Parathyroid adenoma (tissue), 2 donors: ENCODE measurements around the gene MEI4.

Source experiments
- H2AFZ ChIP-seq: fragments of 300-600 bp; sonication (generic); one replicate; pipeline ENCODE4 v1.7.0; 2017; ENCODE audit warnings: antibody characterized with exemption, mild to moderate bottlenecking
- H3K27ac ChIP-seq: fragments of 300-600 bp; sonication (generic); one replicate; pipeline ENCODE4 v1.7.0; 2017
- H3K27me3 ChIP-seq: fragments of 300-600 bp; sonication (generic); one replicate; pipeline ENCODE4 v1.7.0; 2017; ENCODE audit warnings: low read length; ENCODE audit not compliant: control insufficient read depth, insufficient read depth
- H3K36me3 ChIP-seq: fragments of 300-600 bp; sonication (generic); one replicate; pipeline ENCODE4 v1.7.0; 2017; ENCODE audit warnings: low read length; ENCODE audit not compliant: control insufficient read depth, insufficient read depth
- H3K4me1 ChIP-seq: fragments of 300-600 bp; sonication (generic); one replicate; pipeline ENCODE4 v1.7.0; 2017; ENCODE audit warnings: control low read depth
- H3K4me2 ChIP-seq: fragments of 300-600 bp; sonication (generic); one replicate; pipeline ENCODE4 v1.7.0; 2017; ENCODE audit warnings: low read length
- H3K4me3 ChIP-seq: fragments of 300-600 bp; sonication (generic); one replicate; pipeline ENCODE4 v1.7.0; 2017; ENCODE audit warnings: low read depth, low read length
- H3K79me2 ChIP-seq: fragments of 300-600 bp; sonication (generic); one replicate; pipeline ENCODE4 v1.7.0; 2017; ENCODE audit warnings: control low read depth
- H3K9ac ChIP-seq: fragments of 300-600 bp; sonication (generic); one replicate; pipeline ENCODE4 v1.7.0; 2017; ENCODE audit warnings: mild to moderate bottlenecking
- H3K9me3 ChIP-seq: fragments of 300-600 bp; sonication (generic); one replicate; pipeline ENCODE4 v1.7.0; 2017; ENCODE audit warnings: low read length; ENCODE audit not compliant: control insufficient read depth
- CTCF ChIP-seq: fragments of 300-600 bp; sonication (generic); IDR thresholded peaks from one replicate; pipeline ENCODE4 v1.7.0; 2017; ENCODE audit warnings: antibody characterized with exemption, mild to moderate bottlenecking
- donor health status: primary hyperparathyroidism.

Gene MEI4

GRCh38 chr6:77652739-77653138, at the start of gene MEI4:
MEI4 (plus strand) TSS chr6:77653039; CDS start chr6:77690672, 37,633 bp downstream.
- no peak for TF ChIP-seq CTCF
- no peaks in the 10 kb centered on the region for H3K36me3 ChIP-seq
- no peaks in the 10 kb centered on the region for H3K4me1 ChIP-seq
- no peak within 1 kb of the TSS for H3K4me3 ChIP-seq
- no peaks in the 10 kb centered on the region for H3K79me2 ChIP-seq
- no peaks in the 10 kb centered on the region for H3K27me3 ChIP-seq
- no peak within 1 kb of the TSS for H2AFZ ChIP-seq
- H3K27ac ChIP-seq = no peak within 1 kb of the TSS
- no peak within 1 kb of the TSS for H3K4me2 ChIP-seq
- H3K9ac ChIP-seq = no peak within 1 kb of the TSS
- H3K9me3 ChIP-seq = no peaks in the 10 kb centered on the region

- Histone ChIP-seq H3K9me3 (no peaks in the 10 kb centered on the region), H3K79me2 (no peaks in the 10 kb centered on the region), H3K4me1 (no peaks in the 10 kb centered on the region), H3K27ac (no peak overlapping the region), H3K9ac (no peak overlapping the region), H2AFZ (no peak overlapping the region), H3K4me2 (no peak overlapping the region), H3K4me3 (no peak overlapping the region), H3K27me3 (no peaks in the 10 kb centered on the region), H3K36me3 (no peaks in the 10 kb centered on the region)
- TF ChIP-seq CTCF = no peak
Observed at GRCh38 chr6:77604476-77604875, 48.4 kb upstream of the MEI4 start.

- Histone ChIP-seq H3K4me1 (no peaks in the 10 kb centered on the region), H3K36me3 (no peaks in the 10 kb centered on the region), H3K79me2 (no peaks in the 10 kb centered on the region), H3K27ac (no peak overlapping the region), H2AFZ (no peak overlapping the region), H3K9ac (no peak overlapping the region), H3K27me3 (no peaks in the 10 kb centered on the region), H3K4me3 (no peak overlapping the region), H3K9me3 (no peaks in the 10 kb centered on the region), H3K4me2 (no peak overlapping the region)
- TF ChIP-seq CTCF = no peak
Observed at GRCh38 chr6:77607004-77607403, 45.8 kb upstream of the MEI4 start.

- no peak overlapping the region for H3K27ac ChIP-seq
- H2AFZ ChIP-seq = no peak overlapping the region
- H3K27me3 ChIP-seq = no peaks in the 10 kb centered on the region
- H3K9me3 ChIP-seq = no peaks in the 10 kb centered on the region
- H3K4me3 ChIP-seq = no peak overlapping the region
- TF ChIP-seq CTCF = no peak
- no peak overlapping the region for H3K9ac ChIP-seq
- no peak overlapping the region for H3K4me2 ChIP-seq
- no peaks in the 10 kb centered on the region for H3K79me2 ChIP-seq
- no peaks in the 10 kb centered on the region for H3K4me1 ChIP-seq
- no peaks in the 10 kb centered on the region for H3K36me3 ChIP-seq
Observed at GRCh38 chr6:77609106-77609505, 43.7 kb upstream of the MEI4 start.

- Histone ChIP-seq H3K36me3 (no peaks in the 10 kb centered on the region), H3K9me3 (no peaks in the 10 kb centered on the region), H3K27ac (no peak overlapping the region), H3K4me3 (no peak overlapping the region), H3K9ac (no peak overlapping the region), H2AFZ (no peak overlapping the region), H3K4me2 (no peak overlapping the region), H3K27me3 (no peaks in the 10 kb centered on the region), H3K79me2 (no peaks in the 10 kb centered on the region), H3K4me1 (no peaks in the 10 kb centered on the region)
- no peak for TF ChIP-seq CTCF
Observed at GRCh38 chr6:77619114-77619513, 33.7 kb upstream of the MEI4 start.
